T-helper 2 cell treated with Interferon-gamma antibody and Interleukin-4, amounts not matched to agents 5 μg/mL and 100 μg/mL, for 36 hours (primary cell): ENCODE measurements around the gene GLTP.
"Not testable (repeated sequence)": the region's sequence is repeated elsewhere in the genome, so short reads cannot be mapped to it uniquely, and the experiment has no call there.

Experiments used
- DNase-seq: peaks from one replicate; pipeline ENCODE4 v3.0.0; 2021; ENCODE audit warnings: low spot score
- H3K27ac Mint-ChIP-seq: one replicate; pipeline ENCODE4 v1.8.0; 2021; ENCODE audit warnings: mild to moderate bottlenecking, mixed read lengths
- H3K27me3 Mint-ChIP-seq: one replicate; pipeline ENCODE4 v1.8.0; 2021; ENCODE audit warnings: low read depth, mixed read lengths
- H3K36me3 Mint-ChIP-seq: one replicate; pipeline ENCODE4 v1.8.0; 2021; ENCODE audit warnings: low read depth, mixed read lengths
- H3K4me1 Mint-ChIP-seq: one replicate; pipeline ENCODE4 v1.8.0; 2021; ENCODE audit warnings: low read depth, mixed read lengths
- H3K4me3 Mint-ChIP-seq: one replicate; pipeline ENCODE4 v1.8.0; 2022; ENCODE audit warnings: mild to moderate bottlenecking, moderate library complexity, mixed read lengths
- H3K9me3 Mint-ChIP-seq: one replicate; pipeline ENCODE4 v1.8.0; 2021; ENCODE audit warnings: mixed read lengths

GLTP gene

DNA sequence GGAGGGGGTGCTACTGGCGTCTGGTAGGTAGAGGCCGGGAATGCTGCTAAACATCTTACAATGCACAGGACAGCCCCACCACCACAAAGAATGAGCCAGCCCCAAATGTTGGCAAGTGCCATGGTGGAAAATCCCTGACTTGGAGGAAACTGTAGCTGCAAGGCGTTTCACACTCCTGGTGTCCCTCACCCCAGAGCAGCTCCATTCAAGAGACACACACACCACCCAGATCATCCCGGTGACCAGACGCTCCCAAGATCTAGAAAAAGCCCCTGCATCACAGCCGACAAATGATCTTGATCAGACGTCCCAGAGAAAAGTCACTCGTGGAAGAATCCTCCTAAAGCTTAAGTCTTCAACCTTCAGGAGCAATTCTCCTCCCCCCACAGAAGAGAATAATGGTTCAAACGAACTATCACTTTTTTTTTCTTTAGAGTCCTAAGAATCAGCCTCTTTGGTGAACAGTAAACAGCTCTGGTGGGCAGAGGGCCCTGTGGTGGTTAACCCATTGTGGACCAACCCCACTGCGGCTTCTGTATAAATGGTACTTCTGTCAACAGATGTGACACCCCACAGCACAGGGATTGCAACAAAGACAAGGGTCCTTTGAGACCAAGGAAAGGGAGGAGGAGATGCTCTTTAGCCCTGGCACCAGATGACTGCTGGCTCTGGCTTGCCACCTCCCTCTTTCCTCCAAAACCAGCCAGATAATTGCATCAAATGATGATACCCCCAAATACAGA is 2.7 kb downstream of the GLTP start:
- H3K27me3 Mint-ChIP-seq: peaks cover 5% of the 10 kb centered on the region
- DNase-seq: no peak
- H3K36me3 Mint-ChIP-seq: no peaks in the 10 kb centered on the region
- peak overlapping the region; percentile 24 for H3K4me3 Mint-ChIP-seq
- H3K9me3 Mint-ChIP-seq: no peaks in the 10 kb centered on the region
- no peak overlapping the region for H3K27ac Mint-ChIP-seq
- peaks cover 27% of the 10 kb centered on the region for H3K4me1 Mint-ChIP-seq

- DNase-seq: no peak
- no peaks in the 10 kb centered on the region for H3K9me3 Mint-ChIP-seq
- peaks cover 30% of the 10 kb centered on the region for H3K4me1 Mint-ChIP-seq
- no peaks in the 10 kb centered on the region for H3K36me3 Mint-ChIP-seq
- H3K27me3 Mint-ChIP-seq: no peaks in the 10 kb centered on the region
- no peak overlapping the region for H3K4me3 Mint-ChIP-seq
- no peak overlapping the region for H3K27ac Mint-ChIP-seq
Observed at GRCh38 chr12:109876406-109876805, 3.9 kb downstream of the GLTP start.

DNA sequence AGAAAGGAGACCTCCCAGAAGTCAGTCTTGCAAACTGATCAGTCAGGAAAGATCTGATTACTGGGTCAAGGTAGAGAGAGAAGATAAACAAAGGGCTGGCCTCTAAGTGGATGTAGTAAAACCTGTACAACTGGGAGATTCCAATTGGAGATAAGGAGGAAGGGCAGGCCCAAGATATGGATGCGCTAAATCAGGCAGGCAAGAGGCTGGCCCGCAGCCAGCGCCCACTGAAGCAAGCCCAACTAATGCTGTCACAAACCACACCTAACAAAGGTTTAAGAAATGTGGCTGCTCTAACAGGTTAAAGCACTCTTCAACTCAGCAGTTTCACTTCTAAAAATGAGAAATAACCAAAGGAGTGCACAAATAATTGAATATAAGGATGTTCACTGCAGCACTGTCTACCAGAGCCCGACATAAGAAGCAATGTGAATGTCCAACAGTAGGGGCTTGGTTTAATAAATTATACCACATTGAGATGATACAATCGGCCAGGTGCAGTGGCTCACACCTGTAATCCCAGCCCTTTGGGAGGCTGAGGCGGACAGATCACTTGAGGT is 4.7 kb downstream of the GLTP start:
- Mint-ChIP-seq H3K36me3 (no peaks in the 10 kb centered on the region), H3K4me3 (no peak overlapping the region), H3K9me3 (no peaks in the 10 kb centered on the region), H3K27me3 (no peaks in the 10 kb centered on the region), H3K27ac (no peak overlapping the region), H3K4me1 (peaks cover 25% of the 10 kb centered on the region)
- no peak for DNase-seq

DNA sequence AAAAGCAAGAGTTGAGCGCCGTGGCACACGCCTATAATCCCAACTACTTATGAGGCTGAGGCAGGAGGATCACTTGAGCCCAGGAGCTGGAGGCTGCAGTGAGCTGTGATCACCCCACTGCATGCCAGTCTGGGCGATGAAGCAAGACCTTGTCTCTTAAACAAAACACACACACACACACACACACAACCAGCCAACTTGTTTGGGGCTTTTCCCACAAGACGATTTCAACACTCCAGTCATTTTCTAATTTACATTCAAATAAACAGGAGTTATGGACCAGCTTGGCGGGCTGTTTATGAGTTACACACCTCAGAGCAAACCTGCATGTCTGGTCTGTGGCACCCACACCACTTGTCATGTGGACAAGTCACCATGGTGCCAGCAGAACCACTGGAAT is 6.7 kb downstream of the GLTP start:
- H3K27ac Mint-ChIP-seq: no peak overlapping the region
- no peaks in the 10 kb centered on the region for H3K9me3 Mint-ChIP-seq
- peaks cover 13% of the 10 kb centered on the region for H3K4me1 Mint-ChIP-seq
- no peak overlapping the region for H3K4me3 Mint-ChIP-seq
- H3K36me3 Mint-ChIP-seq: no peaks in the 10 kb centered on the region
- DNase-seq: no peak
- H3K27me3 Mint-ChIP-seq: no peaks in the 10 kb centered on the region

DNA sequence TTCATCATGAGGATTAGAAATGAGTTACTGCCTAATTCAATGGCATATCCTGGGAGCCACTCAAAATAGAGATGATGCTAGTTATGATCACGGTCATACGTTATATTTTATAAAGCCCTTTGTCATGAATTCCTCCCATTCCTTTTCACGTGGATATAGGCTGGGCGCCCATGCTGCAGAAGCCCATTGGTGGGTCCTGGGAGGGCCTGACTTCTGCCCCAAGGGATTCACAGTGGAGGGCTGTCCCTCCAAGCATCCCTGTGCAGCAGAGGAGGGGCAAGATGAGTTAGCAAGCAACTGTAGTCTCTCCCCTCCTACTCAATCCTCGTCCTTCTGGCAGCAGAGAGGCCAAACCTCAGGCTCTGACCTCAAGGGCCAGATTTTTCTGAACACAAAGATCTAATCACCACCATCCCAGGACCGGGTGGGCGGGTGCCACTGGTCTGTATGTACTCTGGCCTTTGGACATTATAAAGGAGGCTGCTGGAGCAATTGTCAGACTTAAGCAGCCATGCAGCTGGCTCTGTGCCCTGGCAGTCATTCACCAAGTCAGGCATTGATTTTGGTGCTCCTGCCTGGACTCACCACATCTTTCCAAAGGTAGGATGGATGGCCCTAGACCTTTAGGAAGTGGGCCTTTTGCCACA is 8.6 kb downstream of the GLTP start:
- Mint-ChIP-seq H3K4me3 (no peak overlapping the region), H3K27me3 (no peaks in the 10 kb centered on the region), H3K27ac (no peak overlapping the region), H3K4me1 (peaks cover 13% of the 10 kb centered on the region), H3K9me3 (no peaks in the 10 kb centered on the region), H3K36me3 (no peaks in the 10 kb centered on the region)
- DNase-seq: no peak

GRCh38 chr12:109870648-109871047 is 9.7 kb downstream of the GLTP start:
- Mint-ChIP-seq H3K27ac (no peak overlapping the region), H3K4me1 (peaks cover 12% of the 10 kb centered on the region), H3K27me3 (no peaks in the 10 kb centered on the region), H3K9me3 (no peaks in the 10 kb centered on the region), H3K4me3 (no peak overlapping the region), H3K36me3 (no peaks in the 10 kb centered on the region)
- no peak for DNase-seq

DNA sequence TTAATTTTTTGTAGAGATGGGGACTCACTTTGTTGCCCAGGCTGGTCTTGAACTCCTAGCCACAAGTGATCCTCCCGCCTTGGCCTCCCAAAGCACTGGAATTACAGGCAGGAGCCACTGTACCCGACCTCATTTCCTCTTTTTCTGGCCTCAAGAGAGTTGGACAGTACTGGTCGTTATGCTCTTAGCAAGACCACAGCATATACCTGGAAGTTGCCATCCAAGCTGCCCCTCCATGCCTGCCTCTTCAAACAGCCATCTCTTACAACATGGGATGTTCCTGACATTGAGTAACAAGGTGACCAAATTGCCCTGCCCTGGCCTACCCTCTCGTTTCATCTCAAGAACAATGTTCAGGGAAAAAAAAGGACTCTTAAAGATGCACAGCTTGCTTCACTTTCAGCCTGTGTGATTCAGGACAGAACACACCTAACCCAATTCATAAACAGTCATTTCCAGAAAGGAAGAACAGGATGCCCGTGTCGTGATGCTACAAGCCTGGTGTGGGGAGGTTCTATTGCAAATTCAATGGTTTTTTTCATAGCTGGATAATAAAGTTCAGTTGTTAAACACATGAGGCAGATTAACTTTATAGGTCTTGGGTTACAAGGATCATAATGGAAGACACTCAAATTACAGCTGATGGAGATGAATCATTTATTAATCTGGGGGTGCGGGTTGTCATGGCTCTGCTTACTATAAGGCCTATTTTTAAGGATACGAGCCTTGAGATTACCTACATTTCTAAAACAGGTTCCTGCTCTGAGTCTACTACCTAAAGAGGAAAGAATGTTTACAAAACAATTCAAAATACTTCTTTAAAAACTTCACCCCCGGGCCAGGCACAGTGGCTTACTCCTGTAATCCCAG is 11.9 kb downstream of the GLTP start:
- Mint-ChIP-seq H3K4me1 (peaks cover 21% of the 10 kb centered on the region), H3K27ac (no peak overlapping the region), H3K9me3 (no peaks in the 10 kb centered on the region), H3K36me3 (no peaks in the 10 kb centered on the region), H3K4me3 (no peak overlapping the region), H3K27me3 (no peaks in the 10 kb centered on the region)
- no peak for DNase-seq

- H3K9me3 Mint-ChIP-seq: no peaks in the 10 kb centered on the region
- no peaks in the 10 kb centered on the region for H3K27me3 Mint-ChIP-seq
- peaks cover 19% of the 10 kb centered on the region for H3K4me1 Mint-ChIP-seq
- H3K36me3 Mint-ChIP-seq: no peaks in the 10 kb centered on the region
- DNase-seq: no peak
- H3K27ac Mint-ChIP-seq: no peak overlapping the region
- H3K4me3 Mint-ChIP-seq: no peak overlapping the region
Observed at GRCh38 chr12:109864916-109865315, 15.4 kb downstream of the GLTP start.

- no peak overlapping the region for H3K4me3 Mint-ChIP-seq
- peaks cover 19% of the 10 kb centered on the region for H3K4me1 Mint-ChIP-seq
Observed at GRCh38 chr12:109863847-109864712, 16.3 kb downstream of the GLTP start.

GRCh38 chr12:109862491-109862890 is 17.9 kb downstream of the GLTP start:
- not testable (repeated sequence) for H3K36me3 Mint-ChIP-seq, H3K4me3 Mint-ChIP-seq, DNase-seq, H3K27me3 Mint-ChIP-seq, H3K9me3 Mint-ChIP-seq, H3K27ac Mint-ChIP-seq
- H3K4me1 Mint-ChIP-seq: peaks cover 18% of the 10 kb centered on the region

More at GRCh38 chr12:109863847-109864712, 16.3 kb downstream of the GLTP start:
- no peaks in the 10 kb centered on the region for H3K9me3 Mint-ChIP-seq
- no peaks in the 10 kb centered on the region for H3K36me3 Mint-ChIP-seq
- DNase-seq: no peak
- H3K27me3 Mint-ChIP-seq: no peaks in the 10 kb centered on the region
- peak overlapping the region; percentile 31 for H3K27ac Mint-ChIP-seq

DNA sequence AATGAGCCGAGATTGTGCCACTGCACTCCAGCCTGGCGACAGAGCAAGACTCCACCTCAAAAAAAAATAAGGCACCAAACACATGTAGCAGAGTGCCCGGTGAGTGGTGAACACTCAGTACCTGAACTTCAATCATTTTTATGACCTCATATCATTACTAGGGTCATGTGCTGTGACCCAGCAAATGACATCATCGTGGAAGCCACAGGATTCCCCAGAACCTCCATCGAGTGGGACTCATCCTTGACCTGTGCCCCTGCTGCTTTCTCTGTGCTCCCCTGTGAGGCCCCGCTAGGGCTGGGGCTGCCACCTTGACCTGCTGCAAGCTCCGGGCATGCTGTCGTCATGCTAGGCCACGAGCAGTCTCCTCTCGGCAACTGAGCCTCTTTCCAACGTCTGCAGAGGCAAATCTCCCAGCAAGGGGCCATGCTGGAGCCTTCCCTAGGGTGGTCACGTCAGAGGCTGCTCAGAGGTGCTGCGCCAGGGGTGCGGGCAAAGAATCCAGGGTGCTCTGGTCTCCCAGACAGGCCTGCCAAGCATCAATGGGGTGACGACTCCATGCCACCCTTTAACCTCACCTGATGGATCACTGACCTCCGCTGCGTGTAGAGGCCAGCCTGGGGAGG is 18.5 kb downstream of the GLTP start:
- Mint-ChIP-seq H3K4me1 (peaks cover 18% of the 10 kb centered on the region), H3K36me3 (no peaks in the 10 kb centered on the region), H3K9me3 (no peaks in the 10 kb centered on the region), H3K27ac (no peak overlapping the region), H3K27me3 (no peaks in the 10 kb centered on the region), H3K4me3 (no peak overlapping the region)
- no peak for DNase-seq

- no peak for DNase-seq
- Mint-ChIP-seq H3K27ac (no peak overlapping the region), H3K27me3 (no peaks in the 10 kb centered on the region), H3K9me3 (no peaks in the 10 kb centered on the region), H3K4me1 (peaks cover 18% of the 10 kb centered on the region), H3K36me3 (no peaks in the 10 kb centered on the region), H3K4me3 (no peak overlapping the region)
Observed at GRCh38 chr12:109860977-109861376, 19.4 kb downstream of the GLTP start.

DNA sequence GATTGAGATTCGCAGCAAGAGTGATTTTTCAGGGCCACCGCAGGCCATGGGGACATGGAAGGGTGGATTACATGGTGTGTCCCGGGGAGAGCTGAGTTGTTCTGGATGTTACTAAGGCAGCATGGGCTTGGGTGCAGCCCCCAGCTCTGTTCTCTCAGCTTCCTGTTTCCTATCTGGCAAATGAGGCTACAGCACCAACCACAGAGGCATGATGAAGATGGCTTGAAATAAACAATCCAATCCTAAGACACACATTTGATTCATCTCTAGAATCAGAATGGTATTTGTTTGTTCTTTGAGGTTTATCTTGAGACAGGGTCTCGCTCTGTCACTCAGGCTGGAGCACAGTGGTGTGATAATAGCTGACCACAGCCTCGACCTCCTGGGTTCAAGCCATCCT is 21.6 kb downstream of the GLTP start:
- Mint-ChIP-seq H3K27ac (no peak overlapping the region), H3K4me1 (peaks cover 8% of the 10 kb centered on the region), H3K9me3 (no peaks in the 10 kb centered on the region), H3K27me3 (no peaks in the 10 kb centered on the region), H3K4me3 (no peak overlapping the region), H3K36me3 (no peaks in the 10 kb centered on the region)
- DNase-seq: no peak
